K562 (cell line): ENCODE results near the gene RAB3C. TPM values are rescaled to one million over a fixed set of nuclear protein-coding genes. Genes with fewer than 3 reads are reported as not detected.

Experiments used
- ATAC-seq: fragments of 200-7000 bp; cut with Tn5 transposase; 3 replicates; pipeline ENCODE4 v1.9.1; 2020; ENCODE audit warnings: moderate library complexity
- Bru-seq: library from RNA; stranded (reverse); fragments of 400-500 nt; gene quantifications from one replicate; lab custom pipeline; 2021; lab: Mats Ljungman, UMichigan
- BruChase-seq, 2 experiments: library from RNA; stranded (reverse); fragments of 400-500 nt; gene quantifications; one replicate each; lab custom pipeline; 2021; lab: Mats Ljungman, UMichigan
- BruUV-seq: library from RNA; stranded (reverse); fragments of 400-500 nt; replicated peaks from 2 replicates; lab custom pipeline; 2021; lab: Mats Ljungman, UMichigan
- CTCF ChIA-PET: fragments of 300-600 bp; formaldehyde crosslinking; extraction: SDS; loops from one replicate; lab custom pipeline; 2021; ENCODE audit warnings: low intra/inter-chr PET ratio; lab: Yijun Ruan, JAX
- POLR2A ChIA-PET: fragments of 300-600, 350-650 bp; sonication (Branson Sonifier 250); formaldehyde crosslinking; extraction: SDS; loops from one replicate; lab custom pipeline; 2021; ENCODE audit warnings: antibody characterized with exemption, inconsistent platforms; lab: Yijun Ruan, JAX
- DNase-seq, 4 experiments: peaks; one replicate each; pipeline versions ENCODE4 v3.0.0 to v3.0.0-alpha.2; 2011 to 2018; ENCODE audit warnings: low spot score in 3 of 4, mixed read lengths in 3 of 4; ENCODE audit errors: extremely low read depth in 1 of 4
- FAIRE-seq: peaks from 2 replicates; lab custom pipeline; 2011; peaks lifted over from hg19 to GRCh38; lab: Jason Lieb, UNC
- H2AFZ ChIP-seq: 2 replicates; pipeline ENCODE4 v1.6.0; 2011; ENCODE audit warnings: low read depth, low read length, control low read depth, inconsistent platforms
- H3K27ac ChIP-seq: fragments of 200-600 bp; 3 replicates; pipeline ENCODE4 v1.8.0; 2011; ENCODE audit warnings: low read depth, mild to moderate bottlenecking, control low read depth, inconsistent platforms, low read length, moderate library complexity, mixed read lengths; ENCODE audit errors: extremely low read depth
- H3K27me3 ChIP-seq, 2 experiments: fragments of 300-600 bp in 1 of 2; 2 replicates in 1 of 2; 3 replicates in 1 of 2; pipeline versions ENCODE4 v1.6.0 to v1.8.0; 2011; ENCODE audit warnings: inconsistent platforms in 2 of 2, low read length in 2 of 2, mild to moderate bottlenecking in 1 of 2, mixed read lengths in 1 of 2, moderate library complexity in 1 of 2; ENCODE audit not compliant: control insufficient read depth in 2 of 2, insufficient read depth in 2 of 2
- H3K36me3 ChIP-seq: fragments of 300-600 bp; 3 replicates; pipeline ENCODE4 v1.8.0; 2011; ENCODE audit warnings: mild to moderate bottlenecking, low read length, inconsistent platforms; ENCODE audit not compliant: control insufficient read depth, insufficient read depth
- H3K4me1 ChIP-seq, 2 experiments: fragments of 200-600 bp in 1 of 2; replicated peaks in 1 of 2; 2 replicates in 1 of 2; 3 replicates in 1 of 2; pipeline versions ENCODE4 v1.5.1 to v1.8.0; 2011; ENCODE audit warnings: inconsistent platforms in 2 of 2, low read length in 2 of 2, mild to moderate bottlenecking in 1 of 2, mixed read lengths in 1 of 2, moderate library complexity in 1 of 2; ENCODE audit not compliant: control insufficient read depth in 2 of 2, insufficient read depth in 2 of 2
- H3K4me2 ChIP-seq: 2 replicates; pipeline ENCODE4 v1.6.1; 2011; ENCODE audit warnings: low read length, control low read depth, inconsistent platforms, mixed read lengths; ENCODE audit not compliant: insufficient read depth
- H3K4me3 ChIP-seq: fragments of 200-600 bp; sonication (generic), shearing (Covaris generic); 2 replicates; pipeline ENCODE4 v1.5.1; 2016; ENCODE audit warnings: control low read depth, inconsistent platforms
- H3K79me2 ChIP-seq: fragments of 200-600 bp; 3 replicates; pipeline ENCODE4 v1.8.0; 2011; ENCODE audit warnings: low read length, inconsistent platforms; ENCODE audit not compliant: control insufficient read depth, insufficient read depth
- H3K9ac ChIP-seq, 2 experiments: 2 replicates each; pipeline versions ENCODE4 v1.6.0 to v1.6.1; 2011; ENCODE audit warnings: low read depth in 2 of 2, low read length in 2 of 2, control low read depth in 1 of 2, inconsistent platforms in 1 of 2, mild to moderate bottlenecking in 1 of 2, mixed read lengths in 1 of 2; ENCODE audit not compliant: insufficient read depth in 1 of 2
- H3K9me1 ChIP-seq: one replicate; pipeline ENCODE4 v1.6.0; 2011; ENCODE audit warnings: inconsistent platforms, mild to moderate bottlenecking, low read length, moderate library complexity; ENCODE audit not compliant: control insufficient read depth, insufficient read depth
- H3K9me3 ChIP-seq: replicated peaks from 2 replicates; pipeline ENCODE4 v1.5.1; 2011; ENCODE audit warnings: low read depth, low read length, inconsistent platforms; ENCODE audit not compliant: control insufficient read depth, insufficient read depth
- H4K20me1 ChIP-seq: replicated peaks from 2 replicates; pipeline ENCODE4 v1.6.1; 2011; ENCODE audit warnings: low read length, inconsistent platforms, mixed read lengths; ENCODE audit not compliant: control insufficient read depth, insufficient read depth
- ATF1 ChIP-seq, 2 experiments: fragments of 450-650 bp in 1 of 2; IDR thresholded peaks; 2 replicates each; pipeline ENCODE4 v1.6.1; 2016; ENCODE audit warnings: missing compliant biosample characterization in 1 of 2, missing genetic modification characterization in 1 of 2
- CREM ChIP-seq: IDR thresholded peaks from 2 replicates; pipeline ENCODE4 v1.6.1; 2014; ENCODE audit warnings: antibody characterized with exemption, low read depth
- FOXA1 ChIP-seq: fragments of 450-650 bp; IDR thresholded peaks from 2 replicates; pipeline ENCODE4 v1.6.1; 2016; ENCODE audit warnings: mild to moderate bottlenecking, borderline replicate concordance
- HEY1 ChIP-seq: fragments of 250-450 bp; sonication (Bioruptor Pico); IDR thresholded peaks from 2 replicates; pipeline ENCODE4 v1.5.0; 2020; ENCODE audit warnings: mild to moderate bottlenecking, moderate library complexity, borderline replicate concordance
- MTF1 ChIP-seq: fragments of 250-450 bp; sonication (Bioruptor Pico); IDR thresholded peaks from 2 replicates; pipeline ENCODE4 v1.9.0; 2021; ENCODE audit warnings: moderate library complexity, mild to moderate bottlenecking, inconsistent platforms, borderline replicate concordance
- NELFE ChIP-seq: IDR thresholded peaks from 2 replicates; pipeline ENCODE4 v1.6.1; 2011; ENCODE audit warnings: mild to moderate bottlenecking; ENCODE audit not compliant: insufficient read depth, insufficient read length
- NFYB ChIP-seq: IDR thresholded peaks from 2 replicates; pipeline ENCODE4 v1.6.1; 2011; ENCODE audit warnings: mild to moderate bottlenecking, moderate library complexity; ENCODE audit not compliant: insufficient read length; ENCODE audit errors: extremely low read depth
- RBM14 ChIP-seq: fragments of 200-400 bp; formaldehyde crosslinking; IDR thresholded peaks from 2 replicates; pipeline ENCODE4 v1.6.1; 2018; ENCODE audit warnings: low read depth, mild to moderate bottlenecking, low read length, moderate library complexity, borderline replicate concordance; ENCODE audit not compliant: insufficient read depth
- RBM17 ChIP-seq: fragments of 200-400 bp; formaldehyde crosslinking; IDR thresholded peaks from 2 replicates; pipeline ENCODE4 v1.6.1; 2017; ENCODE audit warnings: low read depth, mild to moderate bottlenecking, low read length, borderline replicate concordance
- SAFB ChIP-seq: fragments of 200-400 bp; formaldehyde crosslinking; IDR thresholded peaks from 2 replicates; pipeline ENCODE4 v1.6.1; 2017; ENCODE audit warnings: low read depth, low read length, borderline replicate concordance
- SIX5 ChIP-seq, 2 experiments: IDR thresholded peaks; 2 replicates each; pipeline ENCODE4 v1.6.1; 2011; ENCODE audit warnings: low read length in 2 of 2, borderline replicate concordance in 1 of 2, low read depth in 1 of 2, mild to moderate bottlenecking in 1 of 2, moderate library complexity in 1 of 2; ENCODE audit not compliant: insufficient read depth in 1 of 2
- SUPT5H ChIP-seq: fragments of 450-650 bp; IDR thresholded peaks from 2 replicates; pipeline ENCODE4 v1.6.1; 2016
- TARDBP ChIP-seq: fragments of 450-650 bp; IDR thresholded peaks from 2 replicates; pipeline ENCODE4 v1.6.1; 2016
- TEAD1 ChIP-seq, 2 experiments: fragments of 450-650 bp in 1 of 2; sonication (generic) in 1 of 2; formaldehyde crosslinking; IDR thresholded peaks; 2 replicates each; pipeline versions ENCODE4 v1.4.0 to v1.8.0; 2020 to 2022; ENCODE audit warnings: mild to moderate bottlenecking in 2 of 2, missing genetic modification reagents in 1 of 2
- ZNF143 ChIP-seq: sonication (generic); formaldehyde crosslinking; IDR thresholded peaks from 2 replicates; pipeline ENCODE4 v1.9.0; 2022; ENCODE audit warnings: mild to moderate bottlenecking, missing genetic modification reagents
- WGBS: fragments of 100-300 bp; shearing (Covaris generic); methylation state at CpG from one replicate; pipeline ENCODE4 v1.1.6; 2016; ENCODE audit warnings: low coverage, mixed read lengths; ENCODE audit not compliant: insufficient coverage; ENCODE audit errors: missing lambda C conversion rate; 5-methylcytosine and 5-hydroxymethylcytosine counted together
- in situ Hi-C: fragments of 300-500 bp; cut with MboI; formaldehyde crosslinking; loops from 4 replicates; pipeline ENCODE4 v1.15.0; 2018; ENCODE audit warnings: inconsistent platforms, mixed read lengths
- intact Hi-C: fragments of 100-400 bp; cut with micrococcal nuclease; formaldehyde crosslinking; loops from 2 replicates; pipeline ENCODE4 v1.14.2; 2022
- long read RNA-seq, 3 experiments: library from polyadenylated mRNA in 2 of 3; library from RNA in 1 of 3; unstranded in 2 of 3; stranded (forward) in 1 of 3; transcript quantifications; one replicate each; pipeline ENCODE4 v2.0.0, GENCODE V29; 2019 to 2022
- polyA minus RNA-seq, 3 experiments: library from RNA; depleted of rRNA, polyadenylated mRNA; stranded (reverse); fragments of >200 nt; gene quantifications; 2 replicates each; pipeline ENCODE4 v1.2.3, GENCODE V29; 2011
- polyA plus RNA-seq, 8 experiments: library from polyadenylated mRNA; depleted of rRNA in 4 of 8; stranded (reverse) in 5 of 8; unstranded in 3 of 8; fragments of >200 nt; fragmentation: Nextera tagmentation in 2 of 8; fragmentation: Illumina TruSeq in 1 of 8; extraction: Ambion mirVana in 2 of 8; extraction: Trizol in 1 of 8; gene quantifications; 2 replicates each; pipeline versions ENCODE4 v1.2.1 to v1.2.3, GENCODE V29; 2011 to 2014; ENCODE audit warnings: inconsistent platforms in 1 of 8, missing spikeins in 1 of 8
- total RNA-seq, 7 experiments: library from RNA; depleted of rRNA in 6 of 7; stranded (reverse); fragments of >200 nt in 6 of 7; fragmentation: Illumina TruSeq in 2 of 7; extraction: Trizol in 2 of 7; gene quantifications; 2 replicates each; pipeline versions ENCODE4 v1.2.1 to v1.2.3, GENCODE V29; 2011 to 2021; ENCODE audit warnings: low replicate concordance in 1 of 7

RAB3C gene
- total RNA-seq (2011; cell fraction: chromatin; rRNA removed; ENCODE audit: low replicate concordance) = not detected in 2 replicates
- not detected in 2 replicates for total RNA-seq (2011; cell fraction: nucleolus; rRNA removed)
- not detected in 2 replicates for total RNA-seq (2011; cell fraction: nucleoplasm; rRNA removed)
- total RNA-seq (2014; rRNA removed) (not detected in 2 replicates), total RNA-seq (2014; rRNA removed; fragmentation: Illumina TruSeq; extraction: Trizol) (not detected in 2 replicates), total RNA-seq (2015; rRNA removed; fragmentation: Illumina TruSeq; extraction: Trizol) (not detected in 2 replicates), total RNA-seq (2021) (not detected in 2 replicates), polyA plus RNA-seq (2011; rRNA removed) (not detected in 2 replicates), polyA plus RNA-seq (2014; fragmentation: Illumina TruSeq; extraction: Trizol) (not detected in 2 replicates), polyA plus RNA-seq (2014; fragmentation: Nextera tagmentation; extraction: Ambion mirVana) (not detected), polyA plus RNA-seq (2014; rRNA removed) (not detected in 2 replicates), polyA minus RNA-seq (2011; rRNA and poly(A)+ RNA removed) (not detected in 2 replicates), Bru-seq, nascent RNA (percentile 0 among the genes with signal in this experiment), BruChase-seq, experiment 1, labeled RNA remaining after a 2-hour chase (percentile 1 among the genes with signal in this experiment), BruChase-seq, experiment 2, labeled RNA remaining after a 6-hour chase (not detected)
- polyA plus RNA-seq (2011; cell fraction: cytosol; rRNA removed) = not detected in 2 replicates
- polyA plus RNA-seq (2011; cell fraction: nucleus; rRNA removed) = not detected in 2 replicates
- polyA plus RNA-seq (2012) = not detected in 2 replicates
- polyA minus RNA-seq (2011; cell fraction: cytosol; rRNA and poly(A)+ RNA removed) = not detected in 2 replicates
- polyA minus RNA-seq (2011; cell fraction: nucleus; rRNA and poly(A)+ RNA removed) = not detected in 2 replicates
- long read RNA-seq, experiment 1, partial matches to known transcripts = 0 of 1 reads
- long read RNA-seq, experiment 1, other reads (novel, unspliced or antisense) = 1 of 1 reads
- long read RNA-seq, experiment 2 = 0 reads
- long read RNA-seq, experiment 3 = 0 reads

- ATAC-seq (peak; percentile 90), FAIRE-seq (no peak), DNase-seq (peak in 3 of 4 experiments; percentile 7 to 23 (median 11))
- Histone ChIP-seq H3K27me3 (no peaks in the 10 kb centered on the region), H3K9ac (no peak within 1 kb of the TSS), H3K4me1 (no peaks in the 10 kb centered on the region), H3K9me1 (no peaks in the 10 kb centered on the region), H3K4me2 (peak within 1 kb of the TSS; percentile 16; the same call in 1 of the 2 replicates), H3K27ac (no peak within 1 kb of the TSS), H3K79me2 (no peaks in the 10 kb centered on the region), H3K36me3 (no peaks in the 10 kb centered on the region), H3K9me3 (no peaks in the 10 kb centered on the region), H4K20me1 (no peaks in the 10 kb centered on the region), H2AFZ (no peak within 1 kb of the TSS), H3K4me3 (no peak within 1 kb of the TSS)
- in situ Hi-C loops = no loop called here
- WGBS = 5% methylated on average over 32 of the region's 43 CpGs
- intact Hi-C loops = no loop called here
- BruUV-seq = no TSS peak
- CTCF ChIA-PET = no interaction called here
- POLR2A ChIA-PET = no interaction called here
- TF ChIP-seq ZNF143 (CRISPR knock-in tag) = peak; percentile 58; the same call in 1 of the 2 replicates
- no peak for TF ChIP-seq SUPT5H
- no peak for TF ChIP-seq NFYB
- no peak for TF ChIP-seq HEY1 (CRISPR knock-in tag)
- TF ChIP-seq SIX5 (IDR thresholded peaks at IDR 0.05; ENCODE audit: borderline replicate concordance in 1 of 2, insufficient read depth in 1 of 2, low read depth in 1 of 2, low read length in 2 of 2) = peak; percentile 23 to 44; a peak in 2 of 4 replicates
- TF ChIP-seq CREM = peak; percentile 55
- no peak for TF ChIP-seq TEAD1 (CRISPR knock-in tag; IDR thresholded peaks at IDR 0.05)
- no peak for TF ChIP-seq FOXA1
- no peak for TF ChIP-seq NELFE
- TF ChIP-seq RBM17 = no peak
- no peak for TF ChIP-seq TARDBP
- TF ChIP-seq ATF1 (CRISPR knock-in tag; IDR thresholded peaks at IDR 0.05) = no peak
- TF ChIP-seq ATF1 (tag; IDR thresholded peaks at IDR 0.05) = no peak
- TF ChIP-seq RBM14 = no peak
- TF ChIP-seq MTF1 (CRISPR knock-in tag) = no peak
- TF ChIP-seq SAFB = no peak
Measured at GRCh38 chr5:58582803-58583491, at the start of gene RAB3C. Gene RAB3C, plus strand, starts transcription at chr5:58583075. Its CDS starts 134 bp downstream, at chr5:58583209.
